ENCODE data around the gene CWC22.
"Not testable (repeated sequence)": the region's sequence is repeated elsewhere in the genome, so short reads cannot be mapped to it uniquely, and the experiment has no call there.

The CWC22 gene

GRCh38 chr2:180002198-180002770 is 4.8 kb downstream of the CWC22 start:
- no peak for DNase-seq

- DNase-seq: no peak
These were observed 5.4 kb downstream of the CWC22 start for GRCh38 chr2:180001726-180002125.

- DNase-seq: no peak
These were observed 6.7 kb downstream of the CWC22 start for GRCh38 chr2:180000434-180000833.

- no peak for DNase-seq
These were observed 8.1 kb downstream of the CWC22 start for GRCh38 chr2:179999000-179999399.

- DNase-seq: no peak
These were observed 11.2 kb downstream of the CWC22 start for GRCh38 chr2:179995741-179996515.

GRCh38 chr2:179991344-179991743 is 15.8 kb downstream of the CWC22 start:
- DNase-seq: no peak

- no peak for DNase-seq
These were observed 16.3 kb downstream of the CWC22 start for GRCh38 chr2:179990676-179991317.

GRCh38 chr2:179987916-179988315 is 19.2 kb downstream of the CWC22 start:
- no peak for DNase-seq

GRCh38 chr2:179985163-179985820 is 21.8 kb downstream of the CWC22 start:
- DNase-seq: no peak

GRCh38 chr2:179983250-179983932 is 23.7 kb downstream of the CWC22 start:
- DNase-seq: no peak

GRCh38 chr2:179981085-179981484 is 26.0 kb downstream of the CWC22 start:
- no peak for DNase-seq

GRCh38 chr2:179974761-179975160 is 32.3 kb downstream of the CWC22 start:
- no peak for DNase-seq

- DNase-seq: no peak
These were observed 40.2 kb downstream of the CWC22 start for GRCh38 chr2:179966778-179967394.

- no peak for DNase-seq
These were observed 41.5 kb downstream of the CWC22 start for GRCh38 chr2:179965291-179966258.

GRCh38 chr2:179963626-179964025 is 43.5 kb downstream of the CWC22 start:
- DNase-seq: no peak

GRCh38 chr2:179958251-179958650 is 48.8 kb downstream of the CWC22 start:
- not testable (repeated sequence) for DNase-seq

- no peak for DNase-seq
These were observed 53.1 kb downstream of the CWC22 start for GRCh38 chr2:179954026-179954425.

GRCh38 chr2:179953359-179953758 is 53.7 kb downstream of the CWC22 start:
- no peak for DNase-seq

GRCh38 chr2:179952658-179953057 is 54.4 kb downstream of the CWC22 start:
- no peak for DNase-seq

- no peak for DNase-seq
These were observed 55.4 kb downstream of the CWC22 start for GRCh38 chr2:179951680-179952079.

GRCh38 chr2:179950391-179950790 is 56.7 kb downstream of the CWC22 start:
- no peak for DNase-seq

All from NCI-H187 (cell line).